NT2/D1 (cell line): ENCODE data around the gene SLC9A7.

Source experiments
- DNase-seq: peaks from one replicate; pipeline ENCODE4 v3.0.0-alpha.2; 2011; ENCODE audit warnings: low read depth, low spot score
- H3K27me3 ChIP-seq: 2 replicates; pipeline ENCODE4 v1.6.0; 2011; ENCODE audit warnings: mild to moderate bottlenecking; ENCODE audit not compliant: insufficient read length, insufficient read depth
- H3K36me3 ChIP-seq: 2 replicates; pipeline ENCODE4 v1.6.1; 2011; ENCODE audit warnings: mild to moderate bottlenecking, low read length, mixed read lengths; ENCODE audit not compliant: insufficient read depth, insufficient read length
- H3K4me1 ChIP-seq: 2 replicates; pipeline ENCODE4 v1.5.1; 2011; ENCODE audit not compliant: insufficient read depth, insufficient read length
- H3K4me3 ChIP-seq: 2 replicates; pipeline ENCODE4 v1.5.1; 2011; ENCODE audit warnings: low read depth; ENCODE audit not compliant: insufficient read length
- H3K9ac ChIP-seq: 2 replicates; pipeline ENCODE4 v1.6.0; 2011; ENCODE audit warnings: low read depth; ENCODE audit not compliant: insufficient read length
- H3K9me3 ChIP-seq: 2 replicates; pipeline ENCODE4 v1.5.1; 2011; ENCODE audit warnings: mild to moderate bottlenecking, low read length; ENCODE audit not compliant: insufficient read depth
- SUZ12 ChIP-seq: IDR thresholded peaks from 2 replicates; pipeline ENCODE4 v1.6.1; 2011; ENCODE audit not compliant: insufficient read length, insufficient read depth; ENCODE audit errors: extremely low read depth
- YY1 ChIP-seq: IDR thresholded peaks from 2 replicates; pipeline ENCODE4 v1.6.1; 2011; ENCODE audit not compliant: insufficient read length, insufficient read depth
- ZNF274 ChIP-seq: IDR thresholded peaks from 2 replicates; pipeline ENCODE4 v1.6.1; 2011; ENCODE audit warnings: mild to moderate bottlenecking, low read depth, low read length

The SLC9A7 gene

DNA sequence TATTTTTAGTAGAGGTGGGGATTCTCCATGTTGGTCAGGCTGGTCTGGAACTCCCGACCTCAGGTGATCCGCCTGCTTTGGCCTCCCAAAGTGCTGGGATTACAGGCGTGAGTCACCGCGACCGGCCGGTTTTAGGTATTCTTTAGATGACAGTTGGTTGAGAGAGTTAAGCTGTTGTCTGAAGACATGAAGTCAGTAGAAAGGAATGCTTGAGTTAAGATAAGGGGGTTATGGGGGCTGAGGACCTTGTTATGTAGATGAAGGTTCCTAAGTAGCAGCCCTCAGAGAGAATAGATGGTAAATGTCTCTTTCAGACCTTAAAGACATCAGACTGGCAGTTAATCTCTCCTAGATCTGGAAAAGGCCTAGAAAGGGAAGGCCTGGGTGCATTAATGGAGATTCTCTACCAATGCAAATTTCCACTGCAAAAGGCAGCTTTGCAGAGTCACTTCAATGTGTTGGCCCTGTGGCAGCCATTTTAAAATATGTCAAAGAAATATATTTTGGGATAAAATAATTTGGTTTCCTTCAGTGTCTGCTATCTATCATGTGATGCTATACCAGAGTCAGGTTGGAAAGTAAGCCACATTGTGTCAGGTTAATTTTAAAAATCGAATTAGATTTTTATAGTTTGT is 207.3 kb downstream of the SLC9A7 start:
- peak; percentile 95 for DNase-seq
- Histone ChIP-seq H3K4me1 (peaks cover 3% of the 10 kb centered on the region), H3K4me3 (no peak overlapping the region), H3K9ac (no peak overlapping the region), H3K27me3 (no peaks in the 10 kb centered on the region), H3K9me3 (no peaks in the 10 kb centered on the region; the same call in 1 of the 2 replicates), H3K36me3 (peaks cover 38% of the 10 kb centered on the region)
- TF ChIP-seq SUZ12 = no peak
- peak; percentile 34 for TF ChIP-seq YY1

DNA sequence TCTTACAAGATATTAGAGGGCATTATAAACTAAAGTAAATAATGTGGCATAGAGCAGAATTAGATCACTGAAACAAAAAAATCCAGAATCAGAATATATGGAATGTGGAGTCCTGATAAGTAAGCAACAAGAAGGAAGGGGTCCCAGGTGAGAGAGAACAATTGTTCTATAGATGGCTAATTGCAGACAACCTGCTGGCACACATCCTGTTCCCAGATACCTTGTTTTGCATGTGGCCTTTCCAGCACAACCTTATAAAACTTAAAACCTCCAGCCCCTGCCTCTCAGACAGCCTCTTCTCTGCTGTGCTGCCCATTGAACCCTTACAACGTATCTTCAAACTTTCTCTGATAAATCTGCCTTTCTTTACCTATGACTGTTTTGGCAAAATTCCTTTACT is 209.0 kb downstream of the SLC9A7 start:
- peaks cover 45% of the 10 kb centered on the region for H3K36me3 ChIP-seq
- no peak for DNase-seq
- TF ChIP-seq ZNF274 (no peak), YY1 (no peak)
- H3K4me3 ChIP-seq = no peak overlapping the region
- no peaks in the 10 kb centered on the region; the same call in 1 of the 2 replicates for H3K9me3 ChIP-seq
- no peak overlapping the region for H3K9ac ChIP-seq
- H3K4me1 ChIP-seq = peaks cover 3% of the 10 kb centered on the region
- no peaks in the 10 kb centered on the region for H3K27me3 ChIP-seq
